A549 (cell line): ENCODE results near the gene IRS2. TPM values are rescaled to one million over a fixed set of nuclear protein-coding genes. Genes with fewer than 3 reads are reported as not detected.

Experiments
- ATAC-seq, 2 experiments: fragments of 200-7000 bp in 1 of 2; fragments of >200 bp in 1 of 2; cut with Nextera tagmentation in 1 of 2; cut with Tn5 transposase in 1 of 2; 3 replicates each; pipeline versions ENCODE4 v1.8.0 to v1.9.1; 2018 to 2020; ENCODE audit warnings: mild to moderate bottlenecking in 1 of 2, moderate library complexity in 1 of 2
- CTCF ChIA-PET: fragments of 300-600 bp; sonication (Branson Sonifier 250); formaldehyde crosslinking; extraction: SDS; loops from one replicate; lab custom pipeline; 2021; ENCODE audit warnings: antibody characterized with exemption, inconsistent platforms; lab: Yijun Ruan, JAX
- POLR2A ChIA-PET: fragments of 350-600 bp; formaldehyde crosslinking; extraction: SDS; loops from one replicate; lab custom pipeline; 2021; ENCODE audit warnings: antibody characterized with exemption, inconsistent platforms; lab: Yijun Ruan, JAX
- DNase-seq, 2 experiments: peaks; one replicate each; pipeline versions ENCODE4 v3.0.0 to v3.0.0-alpha.2; 2011 to 2016; ENCODE audit warnings: low read depth in 1 of 2, low spot score in 1 of 2
- FAIRE-seq: peaks from 2 replicates; lab custom pipeline; 2011; peaks lifted over from hg19 to GRCh38; lab: Jason Lieb, UNC
- H3K27ac ChIP-seq, 2 experiments: fragments of >200 bp; sonication (Bioruptor Twin); formaldehyde crosslinking; 3 replicates each; pipeline ENCODE4 v1.5.1; 2016 to 2017
- H3K4me1 ChIP-seq: fragments of >200 bp; sonication (Bioruptor Twin); formaldehyde crosslinking; 3 replicates; pipeline ENCODE4 v1.6.1; 2016
- H3K4me2 ChIP-seq: fragments of >200 bp; sonication (Bioruptor Twin); formaldehyde crosslinking; 3 replicates; pipeline ENCODE4 v1.6.1; 2016
- H3K4me3 ChIP-seq: fragments of >200 bp; sonication (Bioruptor Twin); formaldehyde crosslinking; 3 replicates; pipeline ENCODE4 v1.5.1; 2016
- H3K9me3 ChIP-seq: fragments of >200 bp; sonication (Bioruptor Twin); formaldehyde crosslinking; 3 replicates; pipeline ENCODE4 v1.6.1; 2016
- CBX8 ChIP-seq: fragments of 200-600 bp; sonication (generic); IDR thresholded peaks from 2 replicates; pipeline ENCODE4 v1.6.1; 2016
- CHD4 ChIP-seq: fragments of 200-600 bp; sonication (generic); IDR thresholded peaks from 2 replicates; pipeline ENCODE4 v1.6.1; 2016; ENCODE audit warnings: antibody characterized with exemption, mild to moderate bottlenecking, borderline replicate concordance
- EHMT2 ChIP-seq: fragments of 200-600 bp; sonication (generic); IDR thresholded peaks from 2 replicates; pipeline ENCODE4 v1.6.1; 2016; ENCODE audit warnings: antibody characterized with exemption, low read depth, mild to moderate bottlenecking, moderate library complexity
- GATA3 ChIP-seq: IDR thresholded peaks from 2 replicates; pipeline ENCODE4 v1.6.1; 2012; ENCODE audit warnings: borderline replicate concordance
- HOXA7 ChIP-seq: fragments of 250-450 bp; sonication (Bioruptor Pico); IDR thresholded peaks from 2 replicates; pipeline ENCODE4 v1.5.0; 2020; ENCODE audit warnings: mild to moderate bottlenecking, moderate library complexity
- HOXB13 ChIP-seq: fragments of 250-450 bp; sonication (Bioruptor Pico); IDR thresholded peaks from 2 replicates; pipeline ENCODE4 v1.5.0; 2020; ENCODE audit warnings: low read depth, mild to moderate bottlenecking, moderate library complexity
- KDM1A ChIP-seq: fragments of 200-600 bp; sonication (generic); IDR thresholded peaks from 2 replicates; pipeline ENCODE4 v1.6.1; 2016; ENCODE audit warnings: low read depth, mild to moderate bottlenecking
- MAX ChIP-seq: IDR thresholded peaks from 2 replicates; pipeline ENCODE4 v1.6.1; 2012
- MAZ ChIP-seq: fragments of 150-350 bp; IDR thresholded peaks from 2 replicates; pipeline ENCODE4 v1.6.1; 2014; ENCODE audit warnings: antibody characterized with exemption, low read depth, low read length, borderline replicate concordance
- NPAS2 ChIP-seq: fragments of 250-450 bp; sonication (Bioruptor Pico); IDR thresholded peaks from 2 replicates; pipeline ENCODE4 v1.8.0; 2022; ENCODE audit warnings: mild to moderate bottlenecking, moderate library complexity, borderline replicate concordance
- PHF8 ChIP-seq: fragments of 200-600 bp; sonication (generic); IDR thresholded peaks from 2 replicates; pipeline ENCODE4 v1.6.1; 2016; ENCODE audit warnings: low read depth, mild to moderate bottlenecking, antibody characterized with exemption, moderate library complexity, borderline replicate concordance
- POLR2A ChIP-seq: IDR thresholded peaks from 2 replicates; pipeline ENCODE4 v1.6.1; 2012; ENCODE audit warnings: mild to moderate bottlenecking, low read length
- POLR2AphosphoS2 ChIP-seq: conservative IDR thresholded peaks from 2 replicates; pipeline ENCODE4 v1.6.1; 2012; ENCODE audit warnings: low read length, improper control_type of control experiment, inconsistent platforms
- RAD21 ChIP-seq, 2 experiments: fragments of >200 bp in 1 of 2; sonication (Bioruptor Twin) in 1 of 2; formaldehyde crosslinking in 1 of 2; IDR thresholded peaks in 1 of 2; conservative IDR thresholded peaks in 1 of 2; 2 replicates in 1 of 2; 3 replicates in 1 of 2; pipeline ENCODE4 v1.6.1; 2012 to 2018; ENCODE audit warnings: inconsistent platforms in 1 of 2
- RNF2 ChIP-seq: fragments of 200-600 bp; sonication (generic); IDR thresholded peaks from 2 replicates; pipeline ENCODE4 v1.6.1; 2016; ENCODE audit warnings: low read depth, mild to moderate bottlenecking, antibody characterized with exemption, moderate library complexity, borderline replicate concordance
- SMC3 ChIP-seq: fragments of >200 bp; sonication (Bioruptor Twin); formaldehyde crosslinking; IDR thresholded peaks from 3 replicates; pipeline ENCODE4 v1.6.1; 2018; ENCODE audit warnings: inconsistent platforms
- SREBF2 ChIP-seq: fragments of 450-650 bp; IDR thresholded peaks from 2 replicates; pipeline ENCODE4 v1.6.1; 2014; ENCODE audit warnings: mild to moderate bottlenecking, moderate library complexity
- TP53 ChIP-seq: fragments of 250-450 bp; sonication (Bioruptor Pico); IDR thresholded peaks from 2 replicates; pipeline ENCODE4 v1.5.0; 2021; ENCODE audit warnings: mild to moderate bottlenecking, moderate library complexity
- ZFP36 ChIP-seq: fragments of 450-650 bp; IDR thresholded peaks from 2 replicates; pipeline ENCODE4 v1.6.1; 2014; ENCODE audit warnings: borderline replicate concordance; ENCODE audit not compliant: partially characterized antibody
- ZNF302 ChIP-seq: fragments of 250-450 bp; sonication (Bioruptor Pico); IDR thresholded peaks from 2 replicates; pipeline ENCODE4 v1.9.0; 2021; ENCODE audit warnings: inconsistent platforms, mild to moderate bottlenecking, moderate library complexity
- WGBS: methylation state at CpG from one replicate; pipeline ENCODE4 v1.1.6; 2017; ENCODE audit errors: missing lambda C conversion rate; 5-methylcytosine and 5-hydroxymethylcytosine counted together
- polyA plus RNA-seq, 4 experiments: library from polyadenylated mRNA; depleted of rRNA in 3 of 4; stranded (reverse); fragments of >200 nt; fragmentation: RNase III in 1 of 4; extraction: RNeasy Plus Mini Kit Qiagen cat#74134 plus additional on column Dnase treatment in 1 of 4; gene quantifications; 2 replicates in 3 of 4; 3 replicates in 1 of 4; pipeline ENCODE4 v1.2.3, GENCODE V29; 2011 to 2017
- TF ChIP-seq, protein P1 (sequence below): fragments of 200-600 bp; sonication (generic); IDR thresholded peaks from 2 replicates; pipeline ENCODE4 v1.6.1; 2016; ENCODE audit warnings: antibody characterized with exemption, mild to moderate bottlenecking, moderate library complexity
- TF ChIP-seq, protein P2 (sequence below): IDR thresholded peaks from 2 replicates; pipeline ENCODE4 v1.6.1; 2012; ENCODE audit warnings: low read depth, borderline replicate concordance
- TF ChIP-seq, protein P3 (sequence below): fragments of 150-350 bp; IDR thresholded peaks from 2 replicates; pipeline ENCODE4 v1.6.1; 2014; ENCODE audit warnings: low read depth, mild to moderate bottlenecking, low read length
- TF ChIP-seq, protein P4 (sequence below): fragments of >200 bp; sonication (Bioruptor Twin); formaldehyde crosslinking; IDR thresholded peaks from 2 replicates; pipeline ENCODE4 v1.6.1; 2016

Gene IRS2
- polyA plus RNA-seq, 2 of the 4 experiments (the other 2 are of a cell fraction) = 4.8 to 12.3 TPM

DNA sequence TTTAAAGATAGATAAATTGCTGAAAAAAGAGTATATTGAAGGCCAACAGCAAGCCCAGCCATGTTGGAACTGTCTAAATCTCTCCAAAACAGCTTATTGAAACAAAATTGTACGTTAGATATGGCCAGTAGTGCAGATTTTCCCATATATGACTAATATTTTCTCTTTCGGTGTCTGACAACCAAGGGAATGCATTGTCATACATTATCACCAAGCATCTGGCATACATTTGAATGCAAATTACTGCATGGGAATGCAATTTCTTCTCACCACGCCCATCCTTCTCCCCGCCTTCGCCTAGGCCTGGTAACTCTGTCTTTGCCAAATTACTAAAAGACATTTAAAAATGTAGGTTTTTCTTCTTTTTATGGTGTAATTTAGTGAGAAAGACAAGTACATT, 32.5 kb upstream of the IRS2 start:
- no peak overlapping the region for H3K27ac ChIP-seq
- H3K4me2 ChIP-seq = no peak overlapping the region
- 91% methylated on average over 5 of the region's 5 CpGs for WGBS
- ATAC-seq = no peak
- TF ChIP-seq RNF2 (no peak), CHD4 (no peak)
- no peak for FAIRE-seq
- ChIA-PET CTCF (no interaction called here), POLR2A (no interaction called here)
- H3K9me3 ChIP-seq = no peaks in the 10 kb centered on the region
- no peak overlapping the region for H3K4me3 ChIP-seq
- no peaks in the 10 kb centered on the region for H3K4me1 ChIP-seq
- DNase-seq = no peak

- ChIA-PET CTCF (no interaction called here), POLR2A (no interaction called here)
- FAIRE-seq (no peak), ATAC-seq (no peak), DNase-seq (no peak)
- Histone ChIP-seq H3K4me1 (no peaks in the 10 kb centered on the region), H3K4me3 (no peak overlapping the region), H3K4me2 (no peak overlapping the region), H3K27ac (no peak overlapping the region), H3K9me3 (no peaks in the 10 kb centered on the region)
- TF ChIP-seq TP53 (CRISPR knock-in tag) (no peak), SMC3 (no peak), RAD21 (conservative IDR thresholded peaks at IDR 0.05 in 1 of 2, IDR thresholded peaks at IDR 0.05 in 1 of 2) (no peak), HOXA7 (CRISPR knock-in tag) (no peak), EHMT2 (no peak), MAX (no peak), CBX8 (no peak), SREBF2 (no peak), POLR2AphosphoS2 (no peak)
- TF ChIP-seq, protein P1, sequence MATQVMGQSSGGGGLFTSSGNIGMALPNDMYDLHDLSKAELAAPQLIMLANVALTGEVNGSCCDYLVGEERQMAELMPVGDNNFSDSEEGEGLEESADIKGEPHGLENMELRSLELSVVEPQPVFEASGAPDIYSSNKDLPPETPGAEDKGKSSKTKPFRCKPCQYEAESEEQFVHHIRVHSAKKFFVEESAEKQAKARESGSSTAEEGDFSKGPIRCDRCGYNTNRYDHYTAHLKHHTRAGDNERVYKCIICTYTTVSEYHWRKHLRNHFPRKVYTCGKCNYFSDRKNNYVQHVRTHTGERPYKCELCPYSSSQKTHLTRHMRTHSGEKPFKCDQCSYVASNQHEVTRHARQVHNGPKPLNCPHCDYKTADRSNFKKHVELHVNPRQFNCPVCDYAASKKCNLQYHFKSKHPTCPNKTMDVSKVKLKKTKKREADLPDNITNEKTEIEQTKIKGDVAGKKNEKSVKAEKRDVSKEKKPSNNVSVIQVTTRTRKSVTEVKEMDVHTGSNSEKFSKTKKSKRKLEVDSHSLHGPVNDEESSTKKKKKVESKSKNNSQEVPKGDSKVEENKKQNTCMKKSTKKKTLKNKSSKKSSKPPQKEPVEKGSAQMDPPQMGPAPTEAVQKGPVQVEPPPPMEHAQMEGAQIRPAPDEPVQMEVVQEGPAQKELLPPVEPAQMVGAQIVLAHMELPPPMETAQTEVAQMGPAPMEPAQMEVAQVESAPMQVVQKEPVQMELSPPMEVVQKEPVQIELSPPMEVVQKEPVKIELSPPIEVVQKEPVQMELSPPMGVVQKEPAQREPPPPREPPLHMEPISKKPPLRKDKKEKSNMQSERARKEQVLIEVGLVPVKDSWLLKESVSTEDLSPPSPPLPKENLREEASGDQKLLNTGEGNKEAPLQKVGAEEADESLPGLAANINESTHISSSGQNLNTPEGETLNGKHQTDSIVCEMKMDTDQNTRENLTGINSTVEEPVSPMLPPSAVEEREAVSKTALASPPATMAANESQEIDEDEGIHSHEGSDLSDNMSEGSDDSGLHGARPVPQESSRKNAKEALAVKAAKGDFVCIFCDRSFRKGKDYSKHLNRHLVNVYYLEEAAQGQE = no peak
- TF ChIP-seq, protein P2, sequence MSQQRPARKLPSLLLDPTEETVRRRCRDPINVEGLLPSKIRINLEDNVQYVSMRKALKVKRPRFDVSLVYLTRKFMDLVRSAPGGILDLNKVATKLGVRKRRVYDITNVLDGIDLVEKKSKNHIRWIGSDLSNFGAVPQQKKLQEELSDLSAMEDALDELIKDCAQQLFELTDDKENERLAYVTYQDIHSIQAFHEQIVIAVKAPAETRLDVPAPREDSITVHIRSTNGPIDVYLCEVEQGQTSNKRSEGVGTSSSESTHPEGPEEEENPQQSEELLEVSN = no peak
- TF ChIP-seq, protein P3, sequence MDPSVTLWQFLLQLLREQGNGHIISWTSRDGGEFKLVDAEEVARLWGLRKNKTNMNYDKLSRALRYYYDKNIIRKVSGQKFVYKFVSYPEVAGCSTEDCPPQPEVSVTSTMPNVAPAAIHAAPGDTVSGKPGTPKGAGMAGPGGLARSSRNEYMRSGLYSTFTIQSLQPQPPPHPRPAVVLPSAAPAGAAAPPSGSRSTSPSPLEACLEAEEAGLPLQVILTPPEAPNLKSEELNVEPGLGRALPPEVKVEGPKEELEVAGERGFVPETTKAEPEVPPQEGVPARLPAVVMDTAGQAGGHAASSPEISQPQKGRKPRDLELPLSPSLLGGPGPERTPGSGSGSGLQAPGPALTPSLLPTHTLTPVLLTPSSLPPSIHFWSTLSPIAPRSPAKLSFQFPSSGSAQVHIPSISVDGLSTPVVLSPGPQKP = no peak
- TF ChIP-seq, protein P4, sequence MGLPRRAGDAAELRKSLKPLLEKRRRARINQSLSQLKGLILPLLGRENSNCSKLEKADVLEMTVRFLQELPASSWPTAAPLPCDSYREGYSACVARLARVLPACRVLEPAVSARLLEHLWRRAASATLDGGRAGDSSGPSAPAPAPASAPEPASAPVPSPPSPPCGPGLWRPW = no peak
- 77% methylated on average over 7 of the region's 9 CpGs for WGBS
These were observed 31.5 kb upstream of the IRS2 start for GRCh38 chr13:109817591-109818535.

DNA sequence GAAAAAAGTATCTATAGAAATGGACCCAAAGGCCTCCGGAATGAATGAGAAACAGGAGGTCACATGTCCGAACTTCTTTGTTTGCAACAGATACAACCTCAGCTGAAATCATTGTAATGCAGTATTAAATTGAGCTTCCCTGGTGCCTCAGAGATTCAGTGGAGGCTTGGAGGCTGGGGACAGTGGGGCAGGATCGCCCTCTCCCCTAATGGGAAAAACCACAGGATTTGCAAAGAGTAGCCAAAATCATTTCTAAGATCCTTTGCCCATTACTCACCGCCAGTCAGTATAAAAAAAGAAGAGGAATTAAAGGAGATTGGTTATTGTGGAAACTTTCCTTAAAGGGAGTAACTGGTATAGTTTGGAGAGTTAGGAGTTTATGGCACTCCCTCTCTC, 30.4 kb upstream of the IRS2 start:
- ATAC-seq (no peak), FAIRE-seq (no peak)
- POLR2A ChIA-PET = no interaction called here
- TF ChIP-seq HOXB13 (CRISPR knock-in tag) (no peak), ZFP36 (no peak), ZNF302 (CRISPR knock-in tag) (no peak), MAZ (no peak), GATA3 (no peak), EHMT2 (no peak), PHF8 (no peak), KDM1A (no peak), POLR2A (no peak), NPAS2 (CRISPR knock-in tag) (no peak), MAX (no peak)
- TF ChIP-seq, all 56 proteins: peak for 0
- no peaks in the 10 kb centered on the region for H3K9me3 ChIP-seq
- H3K4me3 ChIP-seq = no peak overlapping the region
- no peak overlapping the region for H3K27ac ChIP-seq
- CTCF ChIA-PET = interaction anchor here (1.6 kb wide), 1 partner anchor 53 kb away, joined by 6 read pairs; no protein-coding TSS in a partner anchor
- no peaks in the 10 kb centered on the region for H3K4me1 ChIP-seq
- no peak overlapping the region for H3K4me2 ChIP-seq
- WGBS = 82% methylated on average over 4 of the region's 4 CpGs
- DNase-seq = no peak
